ENCODE data around the gene FHOD3.

FHOD3 gene

DNA sequence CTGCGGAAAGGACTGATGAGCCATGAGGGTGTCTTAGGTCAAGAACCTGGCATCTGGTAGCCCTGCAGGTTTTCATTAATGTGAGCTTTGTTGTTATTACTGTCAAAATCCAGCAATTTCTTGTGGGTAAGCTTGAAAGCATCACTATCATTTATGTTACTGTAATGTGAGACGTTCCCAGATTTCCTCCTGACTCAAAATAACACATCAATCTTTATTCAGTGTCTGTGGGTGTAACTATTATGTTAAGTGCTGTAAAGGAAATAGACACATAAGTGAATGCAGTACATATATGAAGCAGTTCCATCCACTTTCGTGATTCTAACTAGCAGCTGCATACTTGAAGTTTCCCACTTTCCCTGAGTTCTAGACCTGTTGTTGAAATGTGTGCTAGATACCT is 89.8 kb downstream of the FHOD3 start:
- TF ChIP-seq, protein P1, sequence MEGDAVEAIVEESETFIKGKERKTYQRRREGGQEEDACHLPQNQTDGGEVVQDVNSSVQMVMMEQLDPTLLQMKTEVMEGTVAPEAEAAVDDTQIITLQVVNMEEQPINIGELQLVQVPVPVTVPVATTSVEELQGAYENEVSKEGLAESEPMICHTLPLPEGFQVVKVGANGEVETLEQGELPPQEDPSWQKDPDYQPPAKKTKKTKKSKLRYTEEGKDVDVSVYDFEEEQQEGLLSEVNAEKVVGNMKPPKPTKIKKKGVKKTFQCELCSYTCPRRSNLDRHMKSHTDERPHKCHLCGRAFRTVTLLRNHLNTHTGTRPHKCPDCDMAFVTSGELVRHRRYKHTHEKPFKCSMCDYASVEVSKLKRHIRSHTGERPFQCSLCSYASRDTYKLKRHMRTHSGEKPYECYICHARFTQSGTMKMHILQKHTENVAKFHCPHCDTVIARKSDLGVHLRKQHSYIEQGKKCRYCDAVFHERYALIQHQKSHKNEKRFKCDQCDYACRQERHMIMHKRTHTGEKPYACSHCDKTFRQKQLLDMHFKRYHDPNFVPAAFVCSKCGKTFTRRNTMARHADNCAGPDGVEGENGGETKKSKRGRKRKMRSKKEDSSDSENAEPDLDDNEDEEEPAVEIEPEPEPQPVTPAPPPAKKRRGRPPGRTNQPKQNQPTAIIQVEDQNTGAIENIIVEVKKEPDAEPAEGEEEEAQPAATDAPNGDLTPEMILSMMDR (conservative IDR thresholded peaks at IDR 0.05; ENCODE audit: low read length) = no peak
- no peak for DNase-seq (ENCODE audit: low read depth)
- H3K4me3 ChIP-seq (ENCODE audit: low read length) = no peak overlapping the region

DNA sequence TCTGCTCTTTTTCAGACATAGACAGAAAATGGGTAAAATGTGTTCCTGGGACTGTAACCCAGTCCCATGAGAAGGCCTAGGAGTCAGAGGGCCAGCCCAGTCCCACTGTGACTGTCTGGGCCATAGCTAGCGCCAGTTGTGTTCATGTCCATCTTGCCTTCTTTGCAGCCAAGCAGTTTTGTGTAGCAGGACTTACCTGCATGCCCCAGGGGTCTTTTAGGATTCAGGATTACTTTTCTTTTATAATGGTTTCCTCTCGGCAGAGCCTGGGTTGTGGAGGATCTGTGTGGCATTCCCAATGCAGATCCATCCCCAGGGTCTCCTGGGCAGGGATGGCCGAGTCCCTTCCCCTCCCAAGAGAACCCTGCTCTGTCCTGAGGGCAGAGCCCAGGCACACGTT is 90.8 kb downstream of the FHOD3 start:
- DNase-seq (ENCODE audit: low read depth) = no peak
- no peak overlapping the region for H3K4me3 ChIP-seq (ENCODE audit: low read length)
- TF ChIP-seq, protein P1 (conservative IDR thresholded peaks at IDR 0.05; ENCODE audit: low read length) = no peak

DNA sequence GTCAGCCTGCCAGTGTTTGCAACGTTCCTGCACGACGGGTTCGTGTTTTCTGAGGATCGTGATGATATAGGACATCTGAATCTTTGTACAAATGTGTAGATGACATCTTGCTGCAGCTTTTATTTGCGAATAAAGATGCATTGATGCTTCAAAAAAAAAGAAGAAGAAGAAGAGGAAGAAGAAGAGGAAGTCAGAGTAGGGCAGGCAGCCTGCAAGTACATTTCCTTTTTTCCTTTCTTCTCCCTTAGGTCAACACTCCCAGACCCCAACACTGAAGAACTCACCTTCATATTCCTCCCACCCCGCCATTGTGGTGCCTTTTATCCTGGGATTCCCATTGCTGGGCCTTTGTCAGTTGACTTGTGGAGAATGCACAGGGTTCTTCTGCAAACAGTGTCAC is 91.5 kb downstream of the FHOD3 start:
- TF ChIP-seq, protein P1 (conservative IDR thresholded peaks at IDR 0.05; ENCODE audit: low read length) = no peak
- DNase-seq (ENCODE audit: low read depth) = no peak
- H3K4me3 ChIP-seq (ENCODE audit: low read length) = no peak overlapping the region

DNA sequence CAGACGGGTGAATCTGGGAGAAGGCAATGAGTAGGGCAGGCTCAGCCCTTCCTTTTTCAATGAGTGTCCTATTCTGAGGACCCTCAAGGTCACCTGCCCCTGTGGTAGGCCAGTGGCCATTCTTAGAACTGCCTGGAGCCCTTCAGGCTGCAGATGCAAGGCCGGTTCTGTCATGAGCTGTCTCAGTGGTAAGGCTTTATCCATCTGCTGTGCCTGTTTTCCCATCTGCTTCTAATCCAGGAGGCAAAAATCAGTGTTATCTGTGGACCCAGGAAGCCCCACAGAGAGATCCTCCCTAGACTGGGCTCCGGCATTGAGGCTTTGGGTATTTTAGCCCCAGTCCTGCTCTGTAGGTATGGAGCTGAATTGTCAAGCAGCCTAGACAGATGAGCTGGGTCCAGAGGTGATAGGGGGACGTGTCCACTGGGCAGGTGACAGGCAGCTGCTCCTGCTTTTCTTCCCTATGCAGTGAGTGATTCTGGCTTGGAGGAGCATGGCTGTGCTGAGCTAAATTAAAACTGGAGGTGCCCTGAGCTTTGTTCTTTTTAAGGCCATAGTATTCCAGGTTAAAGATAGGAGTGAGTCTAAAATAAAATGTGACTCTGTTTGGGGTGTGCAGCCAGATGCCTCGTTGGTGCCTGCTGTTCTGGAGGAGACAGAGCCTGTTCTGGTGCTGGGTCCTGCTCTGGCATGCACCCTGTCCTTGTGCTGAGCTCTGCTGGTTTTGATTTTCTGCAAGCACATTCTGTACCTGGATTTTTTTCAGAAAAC is 92.5 kb downstream of the FHOD3 start:
- TF ChIP-seq, protein P1 (conservative IDR thresholded peaks at IDR 0.05; ENCODE audit: low read length) = no peak
- no peak overlapping the region for H3K4me3 ChIP-seq (ENCODE audit: low read length)

DNA sequence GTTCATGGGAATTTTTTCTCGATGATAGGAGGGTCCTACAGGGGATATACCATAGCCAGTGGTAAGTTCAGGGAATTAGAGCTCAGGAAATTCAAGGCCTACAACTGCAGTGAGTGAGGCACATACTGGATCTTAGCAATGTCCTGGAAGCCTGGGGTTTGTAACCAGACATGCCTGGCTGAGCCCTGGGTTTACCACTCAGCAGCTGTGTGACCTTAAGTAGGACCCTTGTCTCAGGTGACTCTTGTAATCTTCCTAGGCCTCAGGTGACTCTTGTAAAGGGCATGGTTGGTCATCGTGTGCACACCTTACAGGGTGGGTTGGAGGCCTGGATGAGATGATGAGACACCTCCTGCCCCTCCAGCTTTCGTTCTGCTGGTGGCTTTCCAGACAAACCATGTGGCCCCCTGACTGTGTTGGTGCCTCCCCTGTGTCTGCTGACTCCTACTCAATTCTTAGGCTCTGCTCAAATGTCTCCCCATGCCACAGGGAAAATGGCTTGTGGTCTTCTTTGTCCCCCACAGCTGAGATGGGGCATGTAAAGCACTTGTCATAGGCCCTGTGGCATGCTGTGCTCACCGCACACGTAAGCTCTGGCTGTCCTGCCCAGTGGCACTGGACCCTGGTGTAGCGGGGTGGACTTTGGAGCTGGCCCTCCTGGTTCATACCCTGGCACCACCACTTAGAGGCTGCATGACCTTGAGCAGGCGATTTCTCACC is 94.1 kb downstream of the FHOD3 start:
- DNase-seq (ENCODE audit: low read depth) = no peak
- TF ChIP-seq, protein P1 (conservative IDR thresholded peaks at IDR 0.05; ENCODE audit: low read length) = no peak
- no peak overlapping the region for H3K4me3 ChIP-seq (ENCODE audit: low read length)

More for the DNA sequence above, 92.5 kb downstream of the FHOD3 start:
- no peak for DNase-seq (ENCODE audit: low read depth)

DNA sequence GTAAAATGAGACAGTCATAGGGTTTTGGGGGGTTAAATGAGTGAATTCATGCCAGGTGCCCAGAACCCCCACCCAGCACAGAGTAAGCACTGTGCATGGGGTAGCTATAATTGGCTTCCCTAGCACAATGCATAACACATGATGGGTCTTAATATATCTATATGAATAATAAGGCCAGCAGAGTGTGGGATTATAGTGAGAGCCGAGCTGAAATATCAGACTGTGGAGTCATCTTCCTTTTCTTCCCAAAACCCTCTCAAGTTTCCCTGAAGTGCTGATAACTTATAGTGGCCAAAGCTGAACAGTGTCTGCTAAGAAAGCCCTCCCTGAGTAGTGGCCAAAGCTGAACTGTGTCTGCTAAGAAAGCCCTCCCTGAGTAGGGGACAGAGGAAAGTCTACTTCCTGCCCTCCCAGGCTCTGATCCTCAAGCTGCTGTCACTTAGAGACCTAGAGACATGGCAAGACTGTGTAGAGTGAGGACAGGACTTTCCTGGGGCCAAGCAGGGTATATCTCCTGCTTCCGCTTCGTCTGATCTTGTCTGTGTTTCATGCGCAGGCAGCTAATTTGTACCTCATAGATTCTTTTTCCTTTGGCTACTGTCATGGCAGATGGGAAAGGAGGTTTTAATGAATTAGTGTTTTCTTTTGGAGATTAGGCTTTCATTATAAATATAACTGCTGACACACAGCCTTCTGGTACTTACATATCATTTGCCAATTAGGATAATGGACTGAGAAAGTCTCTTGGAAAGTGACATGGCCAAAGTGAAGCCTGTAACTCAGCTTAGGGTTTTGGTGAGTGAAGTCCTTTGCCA is 94.9 kb downstream of the FHOD3 start:
- TF ChIP-seq, protein P1 (conservative IDR thresholded peaks at IDR 0.05; ENCODE audit: low read length) = no peak
- no peak overlapping the region for H3K4me3 ChIP-seq (ENCODE audit: low read length)

More for the DNA sequence above, 94.9 kb downstream of the FHOD3 start:
- DNase-seq (ENCODE audit: low read depth) = no peak
